Neural cell (in vitro differentiated cells): ENCODE data around the gene FUBP1. TPM values are rescaled to one million over a fixed set of nuclear protein-coding genes. Genes with fewer than 3 reads are reported as not detected.

Source experiments
- H2AFZ ChIP-seq: fragments of 200-600, 300-800 bp; sonication (generic), shearing (Covaris generic); 2 replicates; pipeline ENCODE4 v1.6.0; 2014; ENCODE audit warnings: low read depth, mild to moderate bottlenecking, antibody characterized with exemption, low read length, moderate library complexity
- H3F3A ChIP-seq: fragments of 200-600 bp; shearing (Covaris generic); 2 replicates; pipeline ENCODE4 v1.6.1; 2016; ENCODE audit warnings: mild to moderate bottlenecking, moderate library complexity, mixed read lengths, antibody characterized with exemption, low read length; ENCODE audit not compliant: insufficient read depth, poor library complexity, severe bottlenecking
- H3K27ac ChIP-seq: fragments of 200-600, 300-800 bp; sonication (generic), shearing (Covaris generic); 2 replicates; pipeline ENCODE4 v1.5.1; 2014; ENCODE audit warnings: mild to moderate bottlenecking, low read length, moderate library complexity
- H3K27me3 ChIP-seq: fragments of 300-800, 200-600 bp; sonication (generic), shearing (Covaris generic); 2 replicates; pipeline ENCODE4 v1.6.0; 2014; ENCODE audit warnings: mild to moderate bottlenecking, low read depth, low read length, moderate library complexity; ENCODE audit not compliant: insufficient read depth
- H3K36me3 ChIP-seq: fragments of 300-800, 200-600 bp; sonication (generic), shearing (Covaris generic); 2 replicates; pipeline ENCODE4 v1.5.1; 2014; ENCODE audit warnings: mild to moderate bottlenecking, antibody characterized with exemption, low read length, moderate library complexity; ENCODE audit not compliant: insufficient read depth
- H3K4me2 ChIP-seq: fragments of 300-800, 200-600 bp; sonication (generic), shearing (Covaris generic); 2 replicates; pipeline ENCODE4 v1.6.0; 2014; ENCODE audit warnings: mild to moderate bottlenecking, low read length
- H3K4me3 ChIP-seq: fragments of 300-800, 200-600 bp; sonication (generic), shearing (Covaris generic); 2 replicates; pipeline ENCODE4 v1.5.1; 2014; ENCODE audit warnings: mild to moderate bottlenecking, low read length, moderate library complexity
- H3K79me2 ChIP-seq: fragments of 200-600 bp; shearing (Covaris generic); replicated peaks from 2 replicates; pipeline ENCODE4 v1.6.0; 2014; ENCODE audit warnings: mild to moderate bottlenecking, low read length, moderate library complexity; ENCODE audit not compliant: insufficient read depth
- H3K9ac ChIP-seq: fragments of 300-800, 200-600 bp; sonication (generic), shearing (Covaris generic); 2 replicates; pipeline ENCODE4 v1.6.1; 2016; ENCODE audit warnings: mild to moderate bottlenecking, low read length, mixed read lengths
- H3K9me2 ChIP-seq: fragments of 200-600 bp; shearing (Covaris generic); 2 replicates; pipeline ENCODE4 v1.6.1; 2016; ENCODE audit warnings: mild to moderate bottlenecking, low read length, mixed read lengths; ENCODE audit not compliant: insufficient read depth
- H3K9me3 ChIP-seq: fragments of 200-600, 300-800 bp; sonication (generic), shearing (Covaris generic); 2 replicates; pipeline ENCODE4 v1.6.1; 2016; ENCODE audit warnings: mild to moderate bottlenecking, mixed run types, low read length, moderate library complexity, mixed read lengths
- H4K20me1 ChIP-seq: fragments of 200-600 bp; shearing (Covaris generic); 2 replicates; pipeline ENCODE4 v1.6.1; 2016; ENCODE audit warnings: mild to moderate bottlenecking, mixed run types; ENCODE audit not compliant: insufficient read depth
- CTCF ChIP-seq: fragments of 450-650 bp; IDR thresholded peaks from 2 replicates; pipeline ENCODE4 v1.5.1; 2014; ENCODE audit warnings: antibody characterized with exemption, mild to moderate bottlenecking, moderate library complexity; ENCODE audit not compliant: poor library complexity, severe bottlenecking
- EP300 ChIP-seq: fragments of 450-650 bp; conservative IDR thresholded peaks from 2 replicates; pipeline ENCODE4 v1.6.1; 2014; ENCODE audit warnings: antibody characterized with exemption, mild to moderate bottlenecking, moderate library complexity; ENCODE audit not compliant: poor library complexity, severe bottlenecking
- EZH2 ChIP-seq: fragments of 200-600, 300-800 bp; shearing (Covaris generic), sonication (generic); IDR thresholded peaks from 2 replicates; pipeline ENCODE4 v1.6.1; 2014; ENCODE audit warnings: antibody characterized with exemption, low read length, borderline replicate concordance, mild to moderate bottlenecking; ENCODE audit not compliant: insufficient read depth, poor library complexity, severe bottlenecking
- MXI1 ChIP-seq: fragments of 450-650 bp; conservative IDR thresholded peaks from 2 replicates; pipeline ENCODE4 v1.6.1; 2014; ENCODE audit warnings: antibody characterized with exemption, mild to moderate bottlenecking; ENCODE audit not compliant: poor library complexity, severe bottlenecking
- POLR2AphosphoS5 ChIP-seq: IDR thresholded peaks from 2 replicates; pipeline ENCODE4 v1.6.1; 2012
- RAD21 ChIP-seq: fragments of 450-650 bp; conservative IDR thresholded peaks from 2 replicates; pipeline ENCODE4 v1.6.1; 2014; ENCODE audit warnings: antibody characterized with exemption, mild to moderate bottlenecking, moderate library complexity
- REST ChIP-seq: IDR thresholded peaks from 2 replicates; pipeline ENCODE4 v1.6.1; 2012; ENCODE audit warnings: borderline replicate concordance
- SMC3 ChIP-seq: fragments of 450-650 bp; conservative IDR thresholded peaks from 2 replicates; pipeline ENCODE4 v1.6.1; 2014; ENCODE audit warnings: antibody characterized with exemption, mild to moderate bottlenecking, moderate library complexity; ENCODE audit not compliant: poor library complexity
- TAF1 ChIP-seq: IDR thresholded peaks from 2 replicates; pipeline ENCODE4 v1.6.1; 2012; ENCODE audit warnings: low read depth
- polyA plus RNA-seq: library from polyadenylated mRNA; depleted of rRNA; stranded (reverse); fragments of >200 nt; gene quantifications from 2 replicates; pipeline ENCODE4 v1.2.3, GENCODE V29; 2014

FUBP1 gene
- polyA plus RNA-seq, 1 donor from 2014 or later: 630 TPM

- Histone ChIP-seq H3K79me2 (peaks cover 24% of the 10 kb centered on the region), H3K9me2 (no peaks in the 10 kb centered on the region), H3K9me3 (no peaks in the 10 kb centered on the region), H3K4me2 (no peak overlapping the region), H3F3A (no peaks in the 10 kb centered on the region), H3K4me3 (no peak overlapping the region), H2AFZ (no peak overlapping the region), H3K27me3 (no peaks in the 10 kb centered on the region), H3K36me3 (peaks cover 30% of the 10 kb centered on the region), H3K27ac (no peak overlapping the region), H4K20me1 (no peaks in the 10 kb centered on the region), H3K9ac (no peak overlapping the region)
- TF ChIP-seq CTCF (no peak), TAF1 (no peak), EP300 (no peak), POLR2AphosphoS5 (no peak), SMC3 (no peak), MXI1 (no peak), REST (no peak), EZH2 (no peak), RAD21 (no peak)
These were observed 20.5 kb downstream of the FUBP1 start for GRCh38 chr1:77958391-77958790.

- no peak overlapping the region for H3K4me3 ChIP-seq
- H3K27ac ChIP-seq: no peak overlapping the region
- no peaks in the 10 kb centered on the region for H3K27me3 ChIP-seq
- no peak overlapping the region for H3K9ac ChIP-seq
- H2AFZ ChIP-seq: no peak overlapping the region
- H3K9me2 ChIP-seq: no peaks in the 10 kb centered on the region
- peaks cover 21% of the 10 kb centered on the region for H3K36me3 ChIP-seq
- H3K4me2 ChIP-seq: no peak overlapping the region
- no peaks in the 10 kb centered on the region for H3K9me3 ChIP-seq
- no peaks in the 10 kb centered on the region for H4K20me1 ChIP-seq
- TF ChIP-seq REST: no peak
- no peak for TF ChIP-seq MXI1
- peaks cover 14% of the 10 kb centered on the region for H3K79me2 ChIP-seq
- no peaks in the 10 kb centered on the region for H3F3A ChIP-seq
These were observed 22.4 kb downstream of the FUBP1 start for GRCh38 chr1:77956464-77956863.
